IgD-negative memory B cell (primary cell): ENCODE measurements around the gene CISD2. TPM values are rescaled to one million over a fixed set of nuclear protein-coding genes. Genes with fewer than 3 reads are reported as not detected.
"Not testable (repeated sequence)": the region's sequence is repeated elsewhere in the genome, so short reads cannot be mapped to it uniquely, and the experiment has no call there.

Experiments
- H3K27ac Mint-ChIP-seq, 3 donors: one replicate each; pipeline ENCODE4 v1.8.0; 2020 to 2022; ENCODE audit warnings: mild to moderate bottlenecking in 3 of 3, mixed read lengths in 3 of 3, moderate library complexity in 1 of 3
- H3K27me3 Mint-ChIP-seq: one replicate; pipeline ENCODE4 v1.8.0; 2021; ENCODE audit warnings: mixed read lengths
- H3K36me3 Mint-ChIP-seq: one replicate; pipeline ENCODE4 v1.8.0; 2020; ENCODE audit warnings: mild to moderate bottlenecking, mixed read lengths
- H3K4me1 Mint-ChIP-seq, 3 donors: one replicate each; pipeline ENCODE4 v1.8.0; 2020 to 2022; ENCODE audit warnings: mixed read lengths in 3 of 3, mild to moderate bottlenecking in 1 of 3
- H3K4me3 Mint-ChIP-seq, 4 donors: one replicate each; pipeline ENCODE4 v1.8.0; 2020 to 2022; ENCODE audit warnings: mild to moderate bottlenecking in 4 of 4, mixed read lengths in 4 of 4, moderate library complexity in 3 of 4
- H3K9me3 Mint-ChIP-seq, 3 donors: one replicate each; pipeline ENCODE4 v1.8.0; 2020 to 2021; ENCODE audit warnings: mixed read lengths in 3 of 3, mild to moderate bottlenecking in 1 of 3
- polyA plus RNA-seq: library from polyadenylated mRNA; unstranded; fragments of 300-500 nt; fragmentation: Illumina TruSeq; gene quantifications from one replicate; pipeline ENCODE4 v1.2.3, GENCODE V29; 2021

The CISD2 gene
- 25.2 TPM for polyA plus RNA-seq

GRCh38 chr4:102868781-102869568 is at the start of gene CISD2:
CISD2 (plus strand) TSS chr4:102868992; CDS start chr4:102869085, 93 bp downstream.
- peaks cover 4% of the 10 kb centered on the region for H3K36me3 Mint-ChIP-seq
- no peaks in the 10 kb centered on the region for H3K9me3 Mint-ChIP-seq
- H3K27ac Mint-ChIP-seq, result peak within 1 kb of the TSS; percentile 96 to 100 (median 99)
- H3K4me3 Mint-ChIP-seq, result peak within 1 kb of the TSS; percentile 96 to 98 (median 97)
- H3K4me1 Mint-ChIP-seq, result peaks cover 30 to 44% (median 31%) of the 10 kb centered on the region in 3 donors
- no peaks in the 10 kb centered on the region for H3K27me3 Mint-ChIP-seq

- H3K27me3 Mint-ChIP-seq, H3K36me3 Mint-ChIP-seq, H3K9me3 Mint-ChIP-seq: not testable (repeated sequence)
- Mint-ChIP-seq H3K4me3 (peak overlapping the region in 3 of 4 donors; percentile 30 to 85 (median 80)), H3K27ac (peak overlapping the region in 2 of 3 donors; percentile 33 to 93), H3K4me1 (peaks cover 70 to 82% (median 79%) of the 10 kb centered on the region in 3 donors)
Measured at GRCh38 chr4:102819100-102819499, 49.7 kb upstream of the CISD2 start.

GRCh38 chr4:102819588-102820365 is 49.0 kb upstream of the CISD2 start:
- peak overlapping the region in 2 of 3 donors; percentile 55 to 93 for H3K27ac Mint-ChIP-seq
- H3K27me3 Mint-ChIP-seq, result no peaks in the 10 kb centered on the region
- H3K4me3 Mint-ChIP-seq, result peak overlapping the region; percentile 22 to 85 (median 76)
- H3K9me3 Mint-ChIP-seq, result no peaks in the 10 kb centered on the region
- H3K4me1 Mint-ChIP-seq, result peaks cover 71 to 83% (median 74%) of the 10 kb centered on the region in 3 donors
- H3K36me3 Mint-ChIP-seq, result peaks cover 7% of the 10 kb centered on the region

- Mint-ChIP-seq H3K27me3 (no peaks in the 10 kb centered on the region), H3K27ac (peak overlapping the region in 2 of 3 donors; percentile 71 to 93), H3K4me1 (peaks cover 49 to 58% (median 49%) of the 10 kb centered on the region in 3 donors), H3K9me3 (no peaks in the 10 kb centered on the region), H3K4me3 (peak overlapping the region; percentile 64 to 91 (median 84)), H3K36me3 (peaks cover 4% of the 10 kb centered on the region)
Measured at GRCh38 chr4:102823464-102823863, 45.3 kb upstream of the CISD2 start.

- Mint-ChIP-seq H3K36me3 (peaks cover 4% of the 10 kb centered on the region), H3K9me3 (no peaks in the 10 kb centered on the region), H3K4me1 (peaks cover 45 to 58% (median 46%) of the 10 kb centered on the region in 3 donors), H3K27ac (peak overlapping the region in 1 of 3 donors; percentile 93), H3K27me3 (no peaks in the 10 kb centered on the region), H3K4me3 (peak overlapping the region; percentile 64 to 91 (median 84))
Measured at GRCh38 chr4:102823897-102824296, 44.9 kb upstream of the CISD2 start.

- Mint-ChIP-seq H3K27me3 (no peaks in the 10 kb centered on the region), H3K36me3 (peaks cover 4% of the 10 kb centered on the region), H3K4me1 (peaks cover 43 to 60% (median 46%) of the 10 kb centered on the region in 3 donors), H3K27ac (no peak overlapping the region), H3K9me3 (no peaks in the 10 kb centered on the region), H3K4me3 (no peak overlapping the region)
Measured at GRCh38 chr4:102824398-102824797, 44.4 kb upstream of the CISD2 start.

GRCh38 chr4:102825261-102826091 is 43.3 kb upstream of the CISD2 start:
- Mint-ChIP-seq H3K9me3 (no peaks in the 10 kb centered on the region), H3K27me3 (no peaks in the 10 kb centered on the region), H3K4me3 (no peak overlapping the region), H3K27ac (no peak overlapping the region), H3K36me3 (peaks cover 4% of the 10 kb centered on the region), H3K4me1 (peaks cover 33 to 49% (median 36%) of the 10 kb centered on the region in 3 donors)

GRCh38 chr4:102826105-102826889 is 42.5 kb upstream of the CISD2 start:
- Mint-ChIP-seq H3K4me3 (no peak overlapping the region), H3K9me3 (no peaks in the 10 kb centered on the region), H3K4me1 (peaks cover 24 to 42% (median 29%) of the 10 kb centered on the region in 3 donors)

GRCh38 chr4:102826890-102827673 is 41.7 kb upstream of the CISD2 start, which contains the start of gene UBE2D3:
UBE2D3 (minus strand) TSS chr4:102827551; CDS start chr4:102826508, 1,043 bp downstream.
- H3K27me3 Mint-ChIP-seq, result no peaks in the 10 kb centered on the region

More at GRCh38 chr4:102826105-102826889, 42.5 kb upstream of the CISD2 start:
- no peak overlapping the region for H3K27ac Mint-ChIP-seq
- H3K27me3 Mint-ChIP-seq, result no peaks in the 10 kb centered on the region
- H3K36me3 Mint-ChIP-seq, result peaks cover 2% of the 10 kb centered on the region

GRCh38 chr4:102827674-102828496 is 40.9 kb upstream of the CISD2 start:
- Mint-ChIP-seq H3K36me3 (no peaks in the 10 kb centered on the region), H3K4me1 (peaks cover 10 to 29% (median 17%) of the 10 kb centered on the region in 3 donors), H3K27me3 (no peaks in the 10 kb centered on the region), H3K27ac (no peak overlapping the region), H3K9me3 (no peaks in the 10 kb centered on the region), H3K4me3 (no peak overlapping the region)

More at GRCh38 chr4:102826890-102827673, 41.7 kb upstream of the CISD2 start, which contains the start of gene UBE2D3:
- no peaks in the 10 kb centered on the region for H3K9me3 Mint-ChIP-seq
- no peak within 1 kb of the TSS for H3K4me3 Mint-ChIP-seq
- H3K27ac Mint-ChIP-seq, result no peak within 1 kb of the TSS
- H3K36me3 Mint-ChIP-seq, result peaks cover 2% of the 10 kb centered on the region
- peaks cover 17 to 35% (median 24%) of the 10 kb centered on the region in 3 donors for H3K4me1 Mint-ChIP-seq

GRCh38 chr4:102828497-102828808 is 40.3 kb upstream of the CISD2 start:
- Mint-ChIP-seq H3K4me1 (peaks cover 7 to 24% (median 13%) of the 10 kb centered on the region in 3 donors), H3K4me3 (no peak overlapping the region), H3K9me3 (no peaks in the 10 kb centered on the region), H3K27ac (no peak overlapping the region), H3K27me3 (no peaks in the 10 kb centered on the region), H3K36me3 (no peaks in the 10 kb centered on the region)

GRCh38 chr4:102829803-102830202 is 39.0 kb upstream of the CISD2 start:
- no peaks in the 10 kb centered on the region for H3K27me3 Mint-ChIP-seq
- no peaks in the 10 kb centered on the region for H3K36me3 Mint-ChIP-seq
- peaks cover 5 to 14% (median 7%) of the 10 kb centered on the region in 3 donors for H3K4me1 Mint-ChIP-seq
- no peaks in the 10 kb centered on the region for H3K9me3 Mint-ChIP-seq
- no peak overlapping the region for H3K4me3 Mint-ChIP-seq
- no peak overlapping the region for H3K27ac Mint-ChIP-seq
